ENCODE results near the gene DEFB118. TPM values are rescaled to one million over a fixed set of nuclear protein-coding genes. Genes with fewer than 3 reads are reported as not detected.

DEFB118 gene
- not detected for total RNA-seq (2013)
- not detected for polyA plus RNA-seq
- not detected in 2 replicates for polyA minus RNA-seq
- total RNA-seq: 0 to 0.35 (median 0) reads per million in 11 experiments

- Mint-ChIP-seq H3K27me3 (ENCODE audit: low read depth in 3 of 3) (peaks cover 0 to 1% (median 0%) of the 10 kb centered on the region in 3 donors), H3K36me3 (no peaks in the 10 kb centered on the region), H3K4me3 (peak within 1 kb of the TSS in 1 of 2 donors; percentile 16), H3K27ac (no peak within 1 kb of the TSS), H3K4me1 (no peaks in the 10 kb centered on the region), H3K9me3 (peaks cover 5 to 17% (median 13%) of the 10 kb centered on the region in 7 donors)
- Histone ChIP-seq H2AFZ (ENCODE audit: insufficient read depth, low read depth, low read length, poor library complexity, severe bottlenecking) (no peak within 1 kb of the TSS), H4K20me1 (ENCODE audit: insufficient read depth, low read length) (no peaks in the 10 kb centered on the region), H3K36me3 (replicated peaks in 1 of 2; ENCODE audit: control insufficient read depth in 1 of 2, insufficient read depth in 2 of 2, low read length in 2 of 2) (no peaks in the 10 kb centered on the region), H3K27ac (ENCODE audit: low read depth in 1 of 2, low read length in 2 of 2) (no peak within 1 kb of the TSS), H3K9me3 (replicated peaks in 1 of 2; ENCODE audit: control insufficient read depth in 1 of 2, insufficient read depth in 1 of 2, low read length in 2 of 2) (peaks cover 0 to 9% of the 10 kb centered on the region in 2 donors), H3K4me1 (ENCODE audit: control insufficient read depth in 1 of 2, insufficient read depth in 2 of 2, low read length in 2 of 2) (no peaks in the 10 kb centered on the region), H3K27me3 (ENCODE audit: control insufficient read depth in 2 of 2, insufficient read depth in 2 of 2, low read length in 2 of 2) (no peaks in the 10 kb centered on the region), H3K4me2 (replicated peaks; ENCODE audit: extremely low read depth, low read length, poor library complexity, severe bottlenecking) (no peak within 1 kb of the TSS), H3K79me2 (ENCODE audit: insufficient read depth, low read length) (no peaks in the 10 kb centered on the region), H3K4me3 (replicated peaks in 1 of 3; ENCODE audit: low read depth in 2 of 3, low read length in 3 of 3) (no peak within 1 kb of the TSS), H3K9ac (ENCODE audit: insufficient read depth, low read length, poor library complexity, severe bottlenecking) (no peak within 1 kb of the TSS)
- no peak for DNase-seq
- TF ChIP-seq CTCF (IDR thresholded peaks at IDR 0.05): no peak
- WGBS (ENCODE audit: insufficient coverage): 78% methylated on average over 1 of the region's 2 CpGs
- intact Hi-C loops (cut with micrococcal nuclease): no loop called here
Observed at GRCh38 chr20:31368301-31368700, at the start of gene DEFB118. Gene DEFB118, plus strand, starts transcription at chr20:31368601. Its CDS starts 50 bp downstream, at chr20:31368651.

- Mint-ChIP-seq H3K9me3 (peaks cover 10 to 19% (median 17%) of the 10 kb centered on the region in 7 donors), H3K27ac (no peak overlapping the region), H3K27me3 (ENCODE audit: low read depth in 3 of 3) (peaks cover 0 to 3% (median 1%) of the 10 kb centered on the region in 3 donors), H3K4me1 (no peaks in the 10 kb centered on the region), H3K36me3 (no peaks in the 10 kb centered on the region), H3K4me3 (no peak overlapping the region)
- Histone ChIP-seq H3K4me1 (ENCODE audit: control insufficient read depth in 1 of 2, insufficient read depth in 2 of 2, low read length in 2 of 2) (no peaks in the 10 kb centered on the region), H3K4me3 (replicated peaks in 1 of 3; ENCODE audit: low read depth in 2 of 3, low read length in 3 of 3) (no peak overlapping the region), H3K79me2 (ENCODE audit: insufficient read depth, low read length) (no peaks in the 10 kb centered on the region), H4K20me1 (ENCODE audit: insufficient read depth, low read length) (no peaks in the 10 kb centered on the region), H3K9me3 (replicated peaks in 1 of 2; ENCODE audit: control insufficient read depth in 1 of 2, insufficient read depth in 1 of 2, low read length in 2 of 2) (peaks cover 0 to 18% of the 10 kb centered on the region in 2 donors), H3K36me3 (replicated peaks in 1 of 2; ENCODE audit: control insufficient read depth in 1 of 2, insufficient read depth in 2 of 2, low read length in 2 of 2) (no peaks in the 10 kb centered on the region), H2AFZ (ENCODE audit: insufficient read depth, low read depth, low read length, poor library complexity, severe bottlenecking) (no peak overlapping the region), H3K9ac (ENCODE audit: insufficient read depth, low read length, poor library complexity, severe bottlenecking) (no peak overlapping the region), H3K4me2 (replicated peaks; ENCODE audit: extremely low read depth, low read length, poor library complexity, severe bottlenecking) (no peak overlapping the region), H3K27me3 (ENCODE audit: control insufficient read depth in 2 of 2, insufficient read depth in 2 of 2, low read length in 2 of 2) (no peaks in the 10 kb centered on the region), H3K27ac (ENCODE audit: low read depth in 1 of 2, low read length in 2 of 2) (no peak overlapping the region)
- intact Hi-C loops (cut with micrococcal nuclease): no loop called here
- 80% methylated on average over 1 of the region's 3 CpGs for WGBS (ENCODE audit: insufficient coverage)
- DNase-seq: no peak
- TF ChIP-seq CTCF (IDR thresholded peaks at IDR 0.05): no peak
Observed at GRCh38 chr20:31322504-31322903, 45.9 kb upstream of the DEFB118 start.
